HepG2 (cell line): ENCODE data around the gene UBAP1.
"Not testable (repeated sequence)": the region's sequence is repeated elsewhere in the genome, so short reads cannot be mapped to it uniquely, and the experiment has no call there.

Experiments
- HNRNPLL ChIP-seq: fragments of 200-400 bp; formaldehyde crosslinking; IDR thresholded peaks from 2 replicates; pipeline ENCODE4 v1.6.1; 2017; ENCODE audit warnings: mild to moderate bottlenecking, low read depth, low read length; ENCODE audit not compliant: poor library complexity, severe bottlenecking
- IKZF1 ChIP-seq: fragments of 450-650 bp; IDR thresholded peaks from 2 replicates; pipeline ENCODE4 v1.7.1; 2016
- NFYB ChIP-seq: sonication (generic); formaldehyde crosslinking; IDR thresholded peaks from 2 replicates; pipeline ENCODE4 v1.4.0; 2020; ENCODE audit warnings: missing genetic modification reagents
- POLR2AphosphoS5 ChIP-seq: IDR thresholded peaks from 2 replicates; pipeline ENCODE4 v1.6.1; 2012; ENCODE audit warnings: low read depth, low read length
- RFXAP ChIP-seq: sonication (generic); formaldehyde crosslinking; IDR thresholded peaks from 2 replicates; pipeline ENCODE4 v1.4.0; 2020; ENCODE audit warnings: missing genetic modification reagents, borderline replicate concordance
- SCMH1 ChIP-seq: sonication (generic); formaldehyde crosslinking; IDR thresholded peaks from 2 replicates; pipeline ENCODE4 v1.9.0; 2021; ENCODE audit warnings: missing genetic modification reagents, mild to moderate bottlenecking, borderline replicate concordance
- ZNF317 ChIP-seq: sonication (generic); formaldehyde crosslinking; IDR thresholded peaks from 2 replicates; pipeline ENCODE4 v1.5.0; 2020; ENCODE audit warnings: mild to moderate bottlenecking, missing genetic modification reagents
- ZNF550 ChIP-seq: sonication (generic); formaldehyde crosslinking; IDR thresholded peaks from 2 replicates; pipeline ENCODE4 v1.4.0; 2020; ENCODE audit warnings: mild to moderate bottlenecking, missing genetic modification reagents, borderline replicate concordance

DNA sequence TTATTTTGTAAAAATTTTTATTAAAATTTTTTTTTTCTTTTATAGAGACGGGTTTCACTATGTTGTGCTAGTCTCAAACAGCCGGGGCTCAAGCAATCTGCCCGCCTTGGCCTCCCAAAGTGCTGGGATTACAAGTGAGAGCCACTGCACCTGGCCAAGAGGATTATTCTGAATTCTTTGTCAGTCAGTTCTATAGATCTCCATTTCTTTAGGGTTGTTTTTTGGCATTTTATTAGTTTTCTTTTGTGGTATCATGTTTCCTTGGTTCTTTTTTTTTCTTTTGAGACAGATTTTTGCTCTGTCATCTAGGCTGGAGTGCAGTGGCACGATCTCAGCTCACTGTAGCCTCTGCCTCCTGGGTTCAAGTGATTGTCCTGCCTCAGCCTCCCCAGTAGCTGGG is 18.4 kb downstream of the UBAP1 start:
- not testable (repeated sequence) for TF ChIP-seq POLR2AphosphoS5; IKZF1; SCMH1 (CRISPR knock-in tag); NFYB; HNRNPLL; ZNF550 (CRISPR knock-in tag); ZNF317 (CRISPR knock-in tag); RFXAP (CRISPR knock-in tag)
